Glutamatergic neuron (in vitro differentiated cells): ENCODE data around the gene FADS6. TPM values are rescaled to one million over a fixed set of nuclear protein-coding genes. Genes with fewer than 3 reads are reported as not detected.

Experiments
- DNase-seq: peaks from one replicate; pipeline ENCODE4 v3.0.0; 2022
- H3K27ac Mint-ChIP-seq: one replicate; pipeline ENCODE4 v1.8.0; 2020; ENCODE audit warnings: mild to moderate bottlenecking, mixed read lengths, inconsistent platforms; ENCODE audit not compliant: unreplicated experiment
- H3K27me3 Mint-ChIP-seq: one replicate; pipeline ENCODE4 v1.8.0; 2020; ENCODE audit warnings: mild to moderate bottlenecking, moderate library complexity, mixed read lengths, inconsistent platforms; ENCODE audit not compliant: unreplicated experiment
- H3K36me3 Mint-ChIP-seq: one replicate; pipeline ENCODE4 v1.8.0; 2020; ENCODE audit warnings: mild to moderate bottlenecking, mixed read lengths, inconsistent platforms; ENCODE audit not compliant: unreplicated experiment
- H3K4me1 Mint-ChIP-seq: one replicate; pipeline ENCODE4 v1.8.0; 2020; ENCODE audit warnings: mild to moderate bottlenecking, low read depth, mixed read lengths, inconsistent platforms; ENCODE audit not compliant: unreplicated experiment
- H3K4me3 Mint-ChIP-seq: one replicate; pipeline ENCODE4 v1.8.0; 2020; ENCODE audit warnings: mild to moderate bottlenecking, mixed read lengths, inconsistent platforms; ENCODE audit not compliant: unreplicated experiment
- H3K9me3 Mint-ChIP-seq: one replicate; pipeline ENCODE4 v1.8.0; 2020; ENCODE audit warnings: mild to moderate bottlenecking, moderate library complexity, mixed read lengths, inconsistent platforms; ENCODE audit not compliant: unreplicated experiment
- CTCF ChIP-seq: fragments of 200-600 bp; sonication (generic); IDR thresholded peaks from one replicate; pipeline ENCODE4 v1.5.0; 2021; ENCODE audit not compliant: partially characterized antibody, unreplicated experiment
- total RNA-seq: library from RNA; stranded (reverse); fragmentation: NEBNext Ultra II Directional; extraction: Animal tissue kit (Norgen Biotek cat#: 25700); gene quantifications from one replicate; pipeline ENCODE4 v1.2.1, GENCODE V29; 2021; ENCODE audit not compliant: unreplicated experiment

Gene FADS6
- total RNA-seq, 1 donor from 2014 or later: not detected

GRCh38 chr17:74904687-74905409, 11.4 kb upstream of the FADS6 start:
- H3K4me1 Mint-ChIP-seq: no peaks in the 10 kb centered on the region
- H3K9me3 Mint-ChIP-seq: no peaks in the 10 kb centered on the region
- H3K27me3 Mint-ChIP-seq: no peaks in the 10 kb centered on the region
- H3K27ac Mint-ChIP-seq: no peak overlapping the region
- no peaks in the 10 kb centered on the region for H3K36me3 Mint-ChIP-seq
- H3K4me3 Mint-ChIP-seq: no peak overlapping the region
- no peak for TF ChIP-seq CTCF
- no peak for DNase-seq

- no peak overlapping the region for H3K4me3 Mint-ChIP-seq
- no peak overlapping the region for H3K27ac Mint-ChIP-seq
These were observed 10.2 kb upstream of the FADS6 start for GRCh38 chr17:74903671-74904070.

GRCh38 chr17:74903034-74903433, 9.6 kb upstream of the FADS6 start:
- H3K9me3 Mint-ChIP-seq: no peaks in the 10 kb centered on the region
- no peak for TF ChIP-seq CTCF
- H3K27me3 Mint-ChIP-seq: no peaks in the 10 kb centered on the region
- DNase-seq: no peak
- no peaks in the 10 kb centered on the region for H3K4me1 Mint-ChIP-seq
- no peaks in the 10 kb centered on the region for H3K36me3 Mint-ChIP-seq
- H3K27ac Mint-ChIP-seq: no peak overlapping the region
- H3K4me3 Mint-ChIP-seq: no peak overlapping the region

More at GRCh38 chr17:74903671-74904070, 10.2 kb upstream of the FADS6 start:
- no peaks in the 10 kb centered on the region for H3K27me3 Mint-ChIP-seq
- no peaks in the 10 kb centered on the region for H3K9me3 Mint-ChIP-seq
- DNase-seq: no peak
- H3K36me3 Mint-ChIP-seq: no peaks in the 10 kb centered on the region
- H3K4me1 Mint-ChIP-seq: no peaks in the 10 kb centered on the region
- no peak for TF ChIP-seq CTCF

GRCh38 chr17:74901353-74902135, 8.1 kb upstream of the FADS6 start:
- Mint-ChIP-seq H3K9me3 (no peaks in the 10 kb centered on the region), H3K36me3 (no peaks in the 10 kb centered on the region), H3K4me1 (no peaks in the 10 kb centered on the region), H3K27ac (no peak overlapping the region), H3K27me3 (no peaks in the 10 kb centered on the region), H3K4me3 (no peak overlapping the region)
- DNase-seq: no peak
- TF ChIP-seq CTCF: no peak

GRCh38 chr17:74900208-74900607, 6.8 kb upstream of the FADS6 start:
- TF ChIP-seq CTCF: no peak
- no peak overlapping the region for H3K27ac Mint-ChIP-seq
- H3K4me1 Mint-ChIP-seq: no peaks in the 10 kb centered on the region
- no peak overlapping the region for H3K4me3 Mint-ChIP-seq
- H3K9me3 Mint-ChIP-seq: no peaks in the 10 kb centered on the region
- H3K27me3 Mint-ChIP-seq: no peaks in the 10 kb centered on the region
- H3K36me3 Mint-ChIP-seq: no peaks in the 10 kb centered on the region
- DNase-seq: no peak
